Endodermal cell (in vitro differentiated cells): Measurements from ENCODE around the gene SLIT3. TPM values are rescaled to one million over a fixed set of nuclear protein-coding genes. Genes with fewer than 3 reads are reported as not detected.

ENCODE experiments used
- DNase-seq: peaks from one replicate; pipeline ENCODE4 v3.0.0-alpha.2; 2017
- H3K27ac ChIP-seq: 2 replicates; pipeline ENCODE4 v1.5.1; 2013; ENCODE audit warnings: mild to moderate bottlenecking, low read depth, low read length, moderate library complexity
- H3K27me3 ChIP-seq: 2 replicates; pipeline ENCODE4 v1.6.1; 2013; ENCODE audit warnings: mild to moderate bottlenecking, low read length, moderate library complexity; ENCODE audit not compliant: insufficient read depth, control insufficient read depth, poor library complexity, severe bottlenecking
- H3K36me3 ChIP-seq: 2 replicates; pipeline ENCODE4 v1.7.0; 2013; ENCODE audit warnings: mild to moderate bottlenecking, low read length, moderate library complexity; ENCODE audit not compliant: control insufficient read depth, insufficient read depth
- H3K4me1 ChIP-seq: one replicate; pipeline ENCODE4 v1.7.0; 2013; ENCODE audit warnings: low read length; ENCODE audit not compliant: control insufficient read depth, insufficient read depth
- H3K4me3 ChIP-seq: 2 replicates; pipeline ENCODE4 v1.5.1; 2013; ENCODE audit warnings: mild to moderate bottlenecking, low read length, moderate library complexity
- H3K9ac ChIP-seq: 2 replicates; pipeline ENCODE4 v1.6.1; 2013; ENCODE audit warnings: mild to moderate bottlenecking, low read length, moderate library complexity; ENCODE audit not compliant: poor library complexity, severe bottlenecking; ENCODE audit errors: extremely low read depth
- H3K9me3 ChIP-seq: 2 replicates; pipeline ENCODE4 v1.6.1; 2013; ENCODE audit warnings: mild to moderate bottlenecking, low read length, moderate library complexity; ENCODE audit not compliant: control insufficient read depth
- H3K27ac Mint-ChIP-seq: 2 replicates; pipeline ENCODE4 v1.8.0; 2020; ENCODE audit warnings: mixed read lengths
- H3K27me3 Mint-ChIP-seq: 2 replicates; pipeline ENCODE4 v1.8.0; 2021; ENCODE audit warnings: mild to moderate bottlenecking, mixed read lengths; ENCODE audit not compliant: insufficient read depth
- H3K36me3 Mint-ChIP-seq: 2 replicates; pipeline ENCODE4 v1.8.0; 2020; ENCODE audit warnings: low read depth, mixed read lengths
- H3K4me1 Mint-ChIP-seq: 2 replicates; pipeline ENCODE4 v1.8.0; 2020; ENCODE audit warnings: mixed read lengths
- H3K4me3 Mint-ChIP-seq: 2 replicates; pipeline ENCODE4 v1.8.0; 2020; ENCODE audit warnings: mild to moderate bottlenecking, moderate library complexity, mixed read lengths
- H3K9me3 Mint-ChIP-seq: 2 replicates; pipeline ENCODE4 v1.8.0; 2020; ENCODE audit warnings: mild to moderate bottlenecking, mixed read lengths
- WGBS, 2 experiments: methylation state at CpG; one replicate each; pipeline versions ENCODE4 v1.1.5 to v1.1.7; 2013; ENCODE audit warnings: missing lambda C conversion rate in 2 of 2, mixed read lengths in 1 of 2; ENCODE audit not compliant: insufficient coverage in 1 of 2, insufficient read length in 1 of 2; 5-methylcytosine and 5-hydroxymethylcytosine counted together
- total RNA-seq, 2 donors: library from RNA; stranded (reverse); fragmentation: NEBNext Ultra II Directional in 1 of 2; extraction: Animal tissue kit (Norgen Biotek cat#: 25700) in 1 of 2; gene quantifications; 2 replicates in 1 of 2; 3 replicates in 1 of 2; pipeline ENCODE4 v1.2.1, GENCODE V29; 2021
- TF ChIP-seq, protein P1 (sequence below): fragments of 200-600 bp; sonication (generic); conservative IDR thresholded peaks from 2 replicates; pipeline ENCODE4 v1.5.0; 2021; ENCODE audit warnings: antibody characterized with exemption, mild to moderate bottlenecking

The SLIT3 gene
- total RNA-seq, 2 donors from 2014 or later, result 2.5 to 3.4 TPM

DNA sequence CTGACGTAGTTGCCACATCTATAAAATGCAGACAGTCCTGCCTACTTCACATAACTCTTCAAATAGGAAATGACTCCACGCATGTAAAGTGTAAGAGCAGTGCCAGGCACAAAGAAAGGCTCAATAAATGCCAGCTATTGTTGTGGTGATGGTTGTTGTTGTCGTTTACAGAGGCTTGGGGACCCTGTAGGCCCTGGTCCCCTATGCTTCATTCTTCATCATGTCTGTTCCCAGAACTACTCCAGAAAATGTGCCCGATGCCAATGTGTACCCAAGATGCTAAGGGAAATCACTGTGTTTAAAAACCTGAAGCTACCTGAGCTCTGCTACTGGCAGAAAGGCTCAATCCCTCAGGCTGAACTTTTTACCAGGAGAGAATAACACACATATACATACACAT, 9.1 kb downstream of the SLIT3 start:
- TF ChIP-seq, protein P1, sequence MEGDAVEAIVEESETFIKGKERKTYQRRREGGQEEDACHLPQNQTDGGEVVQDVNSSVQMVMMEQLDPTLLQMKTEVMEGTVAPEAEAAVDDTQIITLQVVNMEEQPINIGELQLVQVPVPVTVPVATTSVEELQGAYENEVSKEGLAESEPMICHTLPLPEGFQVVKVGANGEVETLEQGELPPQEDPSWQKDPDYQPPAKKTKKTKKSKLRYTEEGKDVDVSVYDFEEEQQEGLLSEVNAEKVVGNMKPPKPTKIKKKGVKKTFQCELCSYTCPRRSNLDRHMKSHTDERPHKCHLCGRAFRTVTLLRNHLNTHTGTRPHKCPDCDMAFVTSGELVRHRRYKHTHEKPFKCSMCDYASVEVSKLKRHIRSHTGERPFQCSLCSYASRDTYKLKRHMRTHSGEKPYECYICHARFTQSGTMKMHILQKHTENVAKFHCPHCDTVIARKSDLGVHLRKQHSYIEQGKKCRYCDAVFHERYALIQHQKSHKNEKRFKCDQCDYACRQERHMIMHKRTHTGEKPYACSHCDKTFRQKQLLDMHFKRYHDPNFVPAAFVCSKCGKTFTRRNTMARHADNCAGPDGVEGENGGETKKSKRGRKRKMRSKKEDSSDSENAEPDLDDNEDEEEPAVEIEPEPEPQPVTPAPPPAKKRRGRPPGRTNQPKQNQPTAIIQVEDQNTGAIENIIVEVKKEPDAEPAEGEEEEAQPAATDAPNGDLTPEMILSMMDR, result no peak
- Mint-ChIP-seq H3K4me1 (no peaks in the 10 kb centered on the region), H3K27me3 (peaks cover 7% of the 10 kb centered on the region), H3K9me3 (no peaks in the 10 kb centered on the region), H3K27ac (no peak overlapping the region), H3K36me3 (no peaks in the 10 kb centered on the region), H3K4me3 (no peak overlapping the region)
- Histone ChIP-seq H3K36me3 (no peaks in the 10 kb centered on the region), H3K27ac (no peak overlapping the region), H3K27me3 (peaks cover 28% of the 10 kb centered on the region), H3K9me3 (no peaks in the 10 kb centered on the region), H3K9ac (no peak overlapping the region), H3K4me3 (no peak overlapping the region), H3K4me1 (no peaks in the 10 kb centered on the region)
- DNase-seq, result peak; percentile 13
- WGBS, 2 experiments, result 88 to 93% methylated on average over 2 to 4 of the region's 4 CpGs

DNA sequence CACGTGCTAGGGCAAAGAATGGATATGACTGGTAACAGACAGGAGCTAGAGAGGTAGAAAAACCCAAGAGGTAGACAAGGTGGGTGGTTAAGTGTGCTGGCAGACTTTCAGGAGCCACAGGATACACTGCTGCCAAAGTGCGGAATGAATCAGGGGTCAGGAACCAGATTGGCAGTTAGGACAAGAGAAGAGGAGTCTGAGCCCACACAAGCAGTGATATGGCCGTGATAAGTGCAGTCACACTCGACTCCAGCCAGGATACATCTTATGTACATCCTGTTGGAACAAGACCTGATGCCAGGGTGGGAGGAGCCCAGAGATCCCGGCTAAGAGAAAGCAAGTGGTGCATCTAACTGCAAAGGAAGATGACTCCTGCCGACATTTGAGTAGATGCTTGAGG, 10.0 kb downstream of the SLIT3 start:
- no peaks in the 10 kb centered on the region for H3K4me1 Mint-ChIP-seq

GRCh38 chr5:169289520-169289919, 11.4 kb downstream of the SLIT3 start:
- no peak overlapping the region for H3K27ac Mint-ChIP-seq
- H3K27me3 Mint-ChIP-seq, result peaks cover 3% of the 10 kb centered on the region
- DNase-seq, result no peak
- Histone ChIP-seq H3K4me3 (no peak overlapping the region), H3K27ac (no peak overlapping the region), H3K9ac (no peak overlapping the region), H3K4me1 (no peaks in the 10 kb centered on the region), H3K27me3 (peaks cover 32% of the 10 kb centered on the region), H3K9me3 (no peaks in the 10 kb centered on the region), H3K36me3 (no peaks in the 10 kb centered on the region)
- TF ChIP-seq, protein P1, result peak; percentile 75
- WGBS, 2 experiments, result 66 to 76% methylated on average over 2 of the region's 2 CpGs
- H3K36me3 Mint-ChIP-seq, result no peaks in the 10 kb centered on the region
- H3K4me1 Mint-ChIP-seq, result no peaks in the 10 kb centered on the region
- no peak overlapping the region for H3K4me3 Mint-ChIP-seq
- no peaks in the 10 kb centered on the region for H3K9me3 Mint-ChIP-seq

More for the DNA sequence above, 10.0 kb downstream of the SLIT3 start:
- 83 to 86% methylated on average over 5 to 6 of the region's 6 CpGs for WGBS, 2 experiments
- peak; percentile 10 for DNase-seq
- Histone ChIP-seq H3K36me3 (no peaks in the 10 kb centered on the region), H3K27me3 (peaks cover 32% of the 10 kb centered on the region), H3K9me3 (no peaks in the 10 kb centered on the region), H3K9ac (no peak overlapping the region), H3K4me1 (no peaks in the 10 kb centered on the region), H3K4me3 (no peak overlapping the region), H3K27ac (no peak overlapping the region)
- H3K36me3 Mint-ChIP-seq, result no peaks in the 10 kb centered on the region
- TF ChIP-seq, protein P1, result no peak
- H3K9me3 Mint-ChIP-seq, result no peaks in the 10 kb centered on the region
- H3K4me3 Mint-ChIP-seq, result no peak overlapping the region
- H3K27ac Mint-ChIP-seq, result no peak overlapping the region
- peaks cover 3% of the 10 kb centered on the region for H3K27me3 Mint-ChIP-seq
